GM12874 (cell line): ENCODE results near the gene TCF12.

Experiments
- TF ChIP-seq, protein P1 (sequence below): IDR thresholded peaks from 2 replicates; pipeline ENCODE4 v1.5.1; 2011; ENCODE audit warnings: low read depth, mild to moderate bottlenecking, control low read depth, low read length, moderate library complexity; ENCODE audit not compliant: insufficient read depth

TCF12 gene

DNA sequence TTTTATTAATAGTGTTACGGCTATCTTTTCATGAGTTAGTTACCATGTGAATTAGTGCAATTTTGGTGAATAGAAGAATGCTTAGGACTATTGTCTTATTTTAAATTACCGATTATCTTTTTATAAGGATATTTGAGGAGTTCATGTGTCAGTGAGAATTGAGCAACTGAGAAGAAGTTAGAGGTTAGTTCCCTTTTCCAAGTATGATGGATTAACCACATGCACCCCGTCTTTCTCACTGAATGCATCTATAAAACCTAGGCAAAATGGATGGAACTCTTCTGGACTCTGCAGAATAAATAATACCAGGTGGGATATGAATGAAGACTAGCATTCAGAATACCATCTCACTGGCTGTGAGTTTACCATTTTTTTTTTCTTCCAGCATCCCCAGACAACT, 74.3 kb downstream of the TCF12 start:
- TF ChIP-seq, protein P1, sequence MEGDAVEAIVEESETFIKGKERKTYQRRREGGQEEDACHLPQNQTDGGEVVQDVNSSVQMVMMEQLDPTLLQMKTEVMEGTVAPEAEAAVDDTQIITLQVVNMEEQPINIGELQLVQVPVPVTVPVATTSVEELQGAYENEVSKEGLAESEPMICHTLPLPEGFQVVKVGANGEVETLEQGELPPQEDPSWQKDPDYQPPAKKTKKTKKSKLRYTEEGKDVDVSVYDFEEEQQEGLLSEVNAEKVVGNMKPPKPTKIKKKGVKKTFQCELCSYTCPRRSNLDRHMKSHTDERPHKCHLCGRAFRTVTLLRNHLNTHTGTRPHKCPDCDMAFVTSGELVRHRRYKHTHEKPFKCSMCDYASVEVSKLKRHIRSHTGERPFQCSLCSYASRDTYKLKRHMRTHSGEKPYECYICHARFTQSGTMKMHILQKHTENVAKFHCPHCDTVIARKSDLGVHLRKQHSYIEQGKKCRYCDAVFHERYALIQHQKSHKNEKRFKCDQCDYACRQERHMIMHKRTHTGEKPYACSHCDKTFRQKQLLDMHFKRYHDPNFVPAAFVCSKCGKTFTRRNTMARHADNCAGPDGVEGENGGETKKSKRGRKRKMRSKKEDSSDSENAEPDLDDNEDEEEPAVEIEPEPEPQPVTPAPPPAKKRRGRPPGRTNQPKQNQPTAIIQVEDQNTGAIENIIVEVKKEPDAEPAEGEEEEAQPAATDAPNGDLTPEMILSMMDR = no peak

- TF ChIP-seq, protein P1 = no peak
These were observed 75.8 kb downstream of the TCF12 start for GRCh38 chr15:56994280-56994679.

- TF ChIP-seq, protein P1 = no peak
These were observed 77.6 kb downstream of the TCF12 start for GRCh38 chr15:56996093-56996492.

- TF ChIP-seq, protein P1 = no peak
These were observed 78.5 kb downstream of the TCF12 start for GRCh38 chr15:56996746-56997470.

GRCh38 chr15:57003418-57003817, 85.0 kb downstream of the TCF12 start:
- TF ChIP-seq, protein P1 = no peak

DNA sequence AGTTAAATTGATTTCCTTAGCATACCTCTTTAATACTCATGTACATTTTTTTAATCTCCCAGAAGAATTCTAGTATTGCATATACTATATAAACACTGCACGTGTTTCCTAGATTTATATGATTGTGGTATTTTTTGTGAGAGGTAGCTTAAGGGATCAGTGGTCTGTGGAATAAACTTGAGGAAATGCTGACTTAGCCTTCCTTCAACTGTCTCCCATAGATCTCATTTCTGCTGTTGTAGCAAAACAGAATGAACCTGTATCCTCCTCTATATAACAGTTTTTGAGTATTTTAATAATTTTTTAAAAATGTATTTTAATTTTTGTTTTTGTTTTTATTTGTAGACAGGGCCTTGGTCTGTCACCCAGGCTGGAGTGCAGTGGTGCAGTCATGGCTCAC, 86.8 kb downstream of the TCF12 start:
- TF ChIP-seq, protein P1 = no peak

- TF ChIP-seq, protein P1 = no peak
These were observed 92.3 kb downstream of the TCF12 start for GRCh38 chr15:57010724-57011123.
